HuH-7.5 (cell line): ENCODE measurements around the gene SMYD3.

Experiments
- DNase-seq: peaks from one replicate; pipeline ENCODE4 v3.0.0; 2011; ENCODE audit warnings: low spot score

The SMYD3 gene

DNA sequence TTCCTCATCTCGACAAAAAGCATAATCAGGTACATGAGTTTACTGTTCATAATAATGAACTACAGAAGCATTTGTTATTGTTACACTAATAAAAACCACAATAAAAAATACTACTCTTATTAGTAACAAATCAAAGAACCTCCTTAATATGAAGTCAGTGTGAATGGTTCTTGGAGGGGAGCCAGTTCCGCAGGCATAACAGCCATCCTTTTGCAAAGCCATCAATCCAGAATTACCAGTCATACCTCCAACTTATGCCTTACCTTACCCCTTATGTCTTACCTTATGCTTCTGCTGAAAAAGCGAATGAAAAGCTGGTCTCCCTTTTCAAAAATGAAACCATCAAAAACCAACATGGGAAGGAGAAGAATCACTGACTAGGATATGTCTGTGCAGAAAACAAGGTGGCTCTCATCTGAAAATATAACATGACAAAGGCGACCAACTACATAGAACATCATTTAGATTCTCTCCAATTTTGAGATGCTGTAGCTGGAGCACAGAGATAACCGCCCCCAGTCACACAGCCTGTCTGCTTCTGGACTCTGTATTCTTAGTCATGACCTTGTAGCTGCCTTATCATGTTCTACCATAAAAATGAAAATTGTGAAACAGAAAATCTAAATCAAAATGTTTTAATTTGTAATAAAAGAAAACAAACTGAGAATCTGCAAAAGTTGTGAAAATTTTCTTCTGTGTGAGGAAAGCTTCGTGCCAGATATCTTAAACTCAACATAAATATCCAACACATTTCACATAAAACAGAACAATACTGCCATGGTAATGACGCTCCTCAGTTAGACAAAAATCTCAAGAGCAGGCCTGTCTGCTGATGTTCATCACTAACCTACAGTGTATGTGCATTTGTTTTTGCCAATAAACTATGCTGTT is 438.2 kb downstream of the SMYD3 start:
- no peak for DNase-seq

DNA sequence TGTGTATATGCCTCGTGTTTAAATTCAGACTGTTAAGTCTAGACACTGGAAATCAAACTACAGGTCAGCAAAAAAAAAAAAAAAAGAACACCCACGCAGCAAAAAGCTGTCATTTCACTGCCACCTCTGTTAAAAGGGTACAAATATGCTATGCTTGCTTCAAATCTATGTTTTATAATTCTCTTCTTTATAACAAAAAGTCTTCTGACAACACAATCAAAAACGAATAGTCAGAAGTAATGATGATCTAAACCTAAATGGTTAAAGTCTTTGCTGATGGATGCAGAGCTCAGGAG is 438.9 kb downstream of the SMYD3 start:
- no peak for DNase-seq

DNA sequence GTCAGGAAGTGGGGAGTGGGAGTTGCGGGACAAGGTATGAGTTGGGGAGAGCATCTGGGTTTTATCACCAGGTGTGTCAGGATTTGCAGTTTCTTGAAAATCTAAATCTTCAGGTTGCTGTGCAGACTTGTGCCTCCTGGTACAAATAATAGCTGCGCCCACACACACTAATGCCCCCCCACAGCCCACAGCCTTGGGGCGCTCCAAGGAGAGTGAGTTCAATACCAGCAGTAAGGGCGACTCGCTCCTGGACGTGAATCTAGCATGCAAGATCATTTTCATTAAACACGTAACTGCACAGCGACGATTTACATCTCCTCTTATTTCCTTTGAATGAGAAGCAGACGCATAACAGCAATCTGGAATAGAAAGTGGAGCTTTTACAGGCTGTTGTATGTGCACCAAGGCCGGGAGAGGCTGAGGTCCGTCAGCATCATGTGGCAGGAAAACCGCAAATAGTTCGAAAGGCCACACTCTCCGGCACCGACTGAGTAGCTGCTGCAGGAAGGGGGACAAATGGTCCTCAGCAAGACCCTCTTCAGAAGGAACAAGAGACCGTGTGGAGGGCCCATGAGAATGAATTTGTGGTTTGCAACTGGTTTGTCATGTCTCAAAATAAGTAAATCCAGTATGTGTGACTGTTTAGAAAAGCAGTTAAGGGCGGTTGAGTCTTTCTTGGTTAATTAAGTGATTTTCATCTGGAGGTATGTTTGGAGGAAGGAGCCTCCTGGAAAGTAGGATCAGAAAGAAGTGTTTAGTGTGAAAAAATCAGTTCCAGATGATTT is 439.5 kb downstream of the SMYD3 start:
- no peak for DNase-seq

DNA sequence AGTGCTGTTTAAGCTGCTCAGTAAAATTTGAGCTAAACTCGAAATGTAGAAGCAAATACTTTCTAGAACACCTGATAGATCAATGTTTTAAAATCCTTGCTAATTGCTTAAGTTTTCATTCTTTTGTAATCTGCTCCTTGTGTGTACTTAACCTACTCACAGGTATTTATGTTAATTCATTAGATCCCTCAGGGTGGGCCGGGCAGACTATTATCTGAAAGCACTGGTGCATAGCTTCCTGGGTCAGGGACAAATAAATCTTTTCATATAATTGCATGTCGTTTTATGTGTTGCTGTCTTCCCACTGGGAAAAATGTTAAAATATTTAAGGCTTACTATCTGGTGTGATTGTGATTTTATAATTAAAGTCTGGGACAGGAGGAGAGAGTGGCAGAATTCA is 440.5 kb downstream of the SMYD3 start:
- no peak for DNase-seq

DNA sequence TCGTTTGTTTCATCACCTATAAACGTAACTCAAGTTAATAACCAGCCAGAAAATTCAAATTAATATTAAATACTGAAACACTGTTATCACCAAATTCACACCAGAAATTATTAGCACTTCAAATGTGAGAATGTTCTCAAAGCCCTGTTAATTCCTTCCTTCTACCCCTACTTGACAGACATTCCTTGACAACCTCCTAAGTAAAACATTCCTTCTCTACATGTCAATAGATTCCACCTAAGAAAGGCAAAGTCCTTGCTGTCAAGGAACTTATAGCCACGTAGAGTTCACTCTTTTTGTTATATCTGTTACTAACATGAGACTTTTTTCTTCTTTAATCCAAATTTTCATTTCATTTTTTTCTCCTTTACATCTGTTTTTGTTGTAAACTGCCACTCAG is 441.5 kb downstream of the SMYD3 start:
- DNase-seq: no peak

DNA sequence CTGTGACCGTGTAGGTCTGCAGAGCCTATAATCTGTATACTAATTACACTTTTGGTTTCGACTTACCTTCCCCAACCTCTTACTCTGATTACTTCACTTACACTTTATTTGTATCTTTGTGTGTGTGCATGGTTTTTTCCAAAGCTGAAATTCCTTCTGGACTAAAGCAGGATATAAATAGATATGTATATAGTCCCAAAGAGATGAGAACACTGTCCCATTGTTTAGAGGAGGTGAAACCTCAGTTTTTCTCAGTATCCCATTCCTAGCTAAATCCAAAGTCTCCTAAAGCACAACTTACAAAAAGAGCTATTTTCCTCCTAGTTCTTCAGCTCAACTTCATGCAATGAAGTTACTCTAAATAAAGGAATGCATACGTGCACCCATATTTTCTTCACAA is 442.2 kb downstream of the SMYD3 start:
- no peak for DNase-seq

DNA sequence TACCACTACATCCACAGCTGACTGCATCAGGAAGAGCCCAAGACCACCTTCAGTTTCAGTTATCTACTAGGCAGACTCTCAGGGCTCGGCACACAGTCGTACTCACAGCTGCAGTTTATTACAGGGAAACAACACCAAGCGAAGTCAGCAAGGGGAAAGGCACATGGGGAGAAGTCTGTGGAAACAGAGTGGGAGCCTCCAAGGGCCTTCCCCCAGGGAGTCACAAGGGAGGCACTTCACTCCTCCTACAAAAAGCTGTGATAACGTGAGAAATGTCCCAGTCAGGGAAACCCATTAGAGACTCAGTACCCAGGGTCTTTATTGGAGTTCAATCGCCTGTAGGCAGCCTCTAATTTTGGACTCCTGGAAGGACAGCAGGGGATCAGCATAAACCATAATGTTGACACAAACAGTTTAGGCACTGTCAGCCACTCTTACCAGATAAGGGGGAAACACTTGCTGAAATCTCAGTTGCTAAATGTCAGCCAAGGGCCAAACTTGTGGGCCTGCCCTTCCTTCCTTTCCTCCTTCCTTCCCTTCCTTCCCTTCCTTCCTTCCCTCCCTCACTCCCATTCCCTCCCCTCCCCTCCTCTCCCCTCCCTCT is 444.0 kb downstream of the SMYD3 start:
- DNase-seq: no peak

DNA sequence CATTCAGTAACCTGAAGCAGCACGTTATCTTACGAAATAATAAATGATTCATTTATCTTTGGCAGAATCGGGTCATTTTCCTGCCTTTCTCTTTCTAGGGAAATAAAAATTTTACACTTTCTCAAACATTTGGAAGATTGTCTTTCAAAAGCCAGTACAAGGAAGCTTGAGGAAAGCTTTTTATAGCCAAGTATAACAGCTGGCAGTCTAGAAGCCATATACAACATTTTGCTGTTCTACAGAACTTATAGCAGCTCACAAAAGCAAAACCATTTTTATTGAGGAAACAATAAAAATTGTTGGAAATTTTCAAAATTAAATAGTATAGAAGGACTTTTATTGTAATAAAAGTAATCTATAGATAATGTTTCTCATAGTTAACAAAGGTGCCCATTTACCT is 448.6 kb downstream of the SMYD3 start:
- no peak for DNase-seq

DNA sequence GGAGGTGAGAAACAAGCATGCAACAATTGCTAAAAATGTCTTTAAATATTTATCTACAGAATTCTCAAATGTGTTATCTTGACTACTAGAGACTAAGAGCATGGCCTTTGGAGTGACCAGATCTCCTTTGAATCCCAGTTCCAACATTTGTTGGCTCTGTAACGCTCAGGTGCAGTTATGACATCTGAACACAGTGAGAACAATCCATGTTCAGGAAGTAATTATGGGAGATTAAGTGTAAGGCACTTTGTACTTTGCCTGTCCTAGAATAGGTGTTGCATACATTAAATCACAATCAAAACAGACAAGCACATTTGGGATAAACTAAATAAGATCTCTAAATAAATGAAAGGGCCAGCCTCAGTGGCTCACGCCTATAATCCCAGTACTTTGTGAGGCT is 454.5 kb downstream of the SMYD3 start:
- no peak for DNase-seq

DNA sequence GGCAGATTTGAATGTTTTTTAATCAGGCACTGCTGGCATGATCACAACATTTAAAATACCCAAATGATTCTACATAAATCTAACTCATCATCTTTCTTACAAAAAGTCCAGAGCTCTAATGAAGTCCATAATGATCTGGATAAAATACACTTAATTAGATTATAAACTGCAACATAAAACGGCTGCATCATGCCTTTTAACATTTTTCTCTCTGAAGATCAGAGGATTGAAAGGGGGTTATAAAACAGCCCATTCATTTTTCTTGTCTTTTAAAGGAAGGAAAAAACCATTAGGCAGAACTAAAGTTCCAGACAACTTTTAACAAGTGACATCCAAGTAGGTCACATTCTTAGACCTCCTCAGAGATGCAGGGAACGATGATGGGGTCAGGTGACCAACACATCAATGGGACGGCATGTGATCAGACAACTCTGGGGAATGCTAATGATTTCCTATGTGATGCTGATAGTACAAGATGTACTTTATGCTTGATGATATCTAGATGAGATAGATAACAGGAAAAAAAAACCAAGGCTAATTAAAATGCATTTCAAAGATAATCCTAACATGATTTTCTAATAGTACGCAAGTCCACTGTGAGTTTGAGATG is 455.1 kb downstream of the SMYD3 start:
- DNase-seq: no peak

DNA sequence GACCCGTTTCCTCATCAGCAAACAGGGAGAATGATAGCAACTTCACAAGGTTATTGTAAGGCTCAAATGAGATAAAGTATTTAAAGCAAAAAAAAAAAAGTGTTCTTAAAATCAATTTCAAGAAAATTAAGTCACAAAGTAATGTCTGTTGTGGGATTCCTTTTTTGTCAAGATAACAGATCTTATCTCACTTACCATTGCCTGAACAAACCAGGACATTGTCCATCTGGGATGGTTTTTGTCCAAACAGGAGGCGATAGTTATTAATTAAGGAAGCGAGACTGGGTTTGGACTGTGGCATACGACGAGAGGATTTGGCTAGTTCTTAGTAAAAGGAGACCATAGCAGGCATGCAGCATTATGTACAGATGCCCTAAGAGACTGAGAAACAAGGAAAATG is 458.4 kb downstream of the SMYD3 start:
- DNase-seq: no peak

DNA sequence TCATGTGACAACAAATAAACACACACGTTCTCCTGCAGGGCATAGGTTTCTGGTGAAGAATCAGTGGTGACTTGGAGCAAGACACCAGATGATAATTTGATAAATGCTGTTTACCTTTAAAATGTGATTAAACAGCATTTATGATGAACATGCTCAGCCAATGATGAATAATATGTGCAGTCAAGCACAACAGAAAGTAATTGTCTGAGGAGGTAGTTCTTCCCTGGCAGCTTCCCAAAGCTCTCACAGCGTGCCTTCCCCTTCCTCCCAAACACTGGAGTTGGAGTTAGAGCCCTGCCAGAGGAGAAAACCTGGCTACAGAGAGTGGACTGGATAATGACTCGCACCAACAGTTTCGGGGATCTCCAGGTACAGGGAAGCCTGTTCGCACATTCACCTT is 463.5 kb downstream of the SMYD3 start:
- no peak for DNase-seq

DNA sequence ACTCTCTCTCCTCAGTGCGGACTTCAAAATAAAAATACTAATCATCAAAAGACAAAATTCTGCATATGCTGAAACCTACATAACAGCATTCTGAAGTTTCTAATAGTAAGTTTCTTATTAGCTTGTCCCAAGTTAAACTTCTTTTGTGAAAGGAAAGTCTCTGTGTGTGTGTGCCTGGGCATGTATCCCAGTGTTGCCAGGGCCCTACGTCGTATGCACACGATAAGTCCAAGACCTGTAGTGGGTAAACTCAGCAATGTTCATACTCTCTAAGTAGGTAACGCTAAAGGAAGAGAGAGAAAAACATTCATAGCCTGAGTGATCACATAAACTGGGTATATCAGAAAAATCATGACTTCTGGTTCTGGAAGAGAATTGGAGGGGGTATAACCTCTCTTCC is 465.7 kb downstream of the SMYD3 start:
- no peak for DNase-seq

DNA sequence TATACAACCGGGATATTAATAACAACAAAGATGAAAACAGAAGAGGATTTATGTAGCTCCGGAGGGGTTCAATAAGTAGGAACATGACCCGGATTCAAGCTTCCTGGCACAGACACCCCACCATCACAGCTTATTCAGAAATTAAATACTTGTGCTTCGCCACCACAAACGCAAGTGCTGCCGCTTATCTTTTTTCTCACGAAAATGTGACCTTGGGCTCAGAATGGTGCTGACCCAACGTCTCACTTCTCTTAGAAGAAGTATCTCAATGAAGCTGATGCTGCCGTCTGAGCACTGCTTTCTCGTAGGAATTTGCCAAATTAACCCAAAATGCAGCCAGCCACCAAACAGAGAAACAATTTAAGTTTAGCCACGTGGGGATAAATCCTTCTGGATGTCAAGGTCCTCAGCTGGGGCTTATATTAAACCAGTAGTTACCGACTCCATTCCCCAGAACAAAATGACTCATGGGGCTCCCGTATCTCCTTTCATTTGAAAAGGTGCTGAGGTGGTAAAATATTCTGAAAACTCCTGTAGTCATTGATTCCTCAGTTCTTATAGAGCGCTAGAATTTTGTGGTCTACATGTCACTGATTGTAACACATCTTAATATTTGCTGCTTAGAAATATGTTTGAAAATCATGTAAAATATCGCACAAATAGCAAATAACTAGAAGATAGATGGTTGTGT is 466.7 kb downstream of the SMYD3 start:
- no peak for DNase-seq

DNA sequence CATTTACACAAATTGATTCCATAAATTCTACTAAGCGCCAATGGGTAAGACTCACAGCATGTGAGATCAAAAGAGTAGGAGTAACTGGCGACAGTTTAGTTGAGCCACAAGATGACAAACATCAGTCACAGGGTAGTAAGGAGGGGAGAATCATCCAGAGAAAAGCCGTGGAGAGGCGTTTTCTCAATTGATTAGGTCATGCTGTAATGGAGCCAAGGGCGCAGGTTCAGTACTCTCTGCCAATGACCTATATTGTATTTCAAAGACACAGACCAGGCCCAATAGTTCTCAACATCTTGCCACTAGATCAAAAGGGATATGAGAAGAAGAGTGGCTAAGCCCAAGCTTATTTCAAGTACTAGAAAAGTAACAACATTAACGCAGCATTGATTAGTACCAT is 467.5 kb downstream of the SMYD3 start:
- DNase-seq: no peak

DNA sequence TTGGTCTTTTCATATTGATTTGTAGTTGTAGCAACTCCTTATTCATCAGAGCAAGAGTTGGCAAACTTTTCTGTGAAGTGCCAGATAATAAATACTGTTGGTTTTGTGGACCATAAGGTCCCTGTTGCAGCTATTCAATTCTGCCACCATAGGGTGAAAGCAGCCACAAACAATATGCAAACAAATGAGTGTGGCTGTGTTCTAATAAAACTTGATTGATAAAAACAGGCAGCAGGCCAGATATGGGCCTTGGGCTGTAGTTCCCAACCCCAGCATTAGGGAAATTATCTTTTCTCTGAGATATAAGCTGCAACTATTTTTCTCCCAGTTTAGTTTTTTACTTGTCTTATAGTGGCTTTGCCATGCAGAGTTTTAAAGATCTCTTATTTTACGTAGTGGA is 469.2 kb downstream of the SMYD3 start:
- DNase-seq: no peak

DNA sequence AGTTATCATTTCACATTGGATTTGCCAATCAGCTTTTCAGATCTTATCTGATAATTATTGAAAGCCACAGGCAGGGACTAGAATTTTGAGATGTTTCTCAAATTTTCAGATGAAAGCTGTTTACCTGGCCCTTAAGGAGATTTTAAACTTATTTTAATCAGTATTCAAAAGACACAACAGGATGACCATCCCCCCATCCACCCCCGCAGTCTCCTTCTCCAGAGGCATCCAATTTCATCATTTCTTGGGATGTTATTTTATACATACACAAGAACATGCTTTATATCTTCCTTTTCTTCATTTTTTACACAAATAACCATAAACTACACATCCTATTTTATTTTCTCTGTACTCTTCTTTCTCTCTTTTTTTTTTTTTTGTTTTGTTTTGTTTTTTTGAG is 470.9 kb downstream of the SMYD3 start:
- DNase-seq: no peak

DNA sequence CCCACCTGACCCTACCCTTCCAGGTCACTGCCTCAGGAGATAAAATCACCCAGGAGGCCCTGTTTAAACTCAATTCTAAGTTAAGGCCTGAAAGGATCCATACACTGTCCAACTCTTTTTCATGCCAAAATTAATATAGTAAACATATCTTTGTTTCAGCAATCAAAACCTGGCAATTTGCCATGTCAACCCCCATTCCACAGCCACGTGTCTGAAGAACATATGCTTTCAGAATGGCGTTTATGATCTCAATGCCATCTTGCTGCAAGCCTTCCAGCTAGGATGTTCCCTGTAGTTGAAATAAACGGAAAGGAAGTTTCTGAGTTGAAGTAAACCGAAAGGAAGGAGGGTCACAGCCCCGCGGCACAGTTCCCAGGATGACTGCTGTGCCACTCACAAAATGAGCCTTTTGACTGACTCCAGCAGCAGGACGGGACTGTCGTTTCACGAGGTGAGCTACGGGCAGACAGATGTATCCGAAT is 472.0 kb downstream of the SMYD3 start:
- no peak for DNase-seq

DNA sequence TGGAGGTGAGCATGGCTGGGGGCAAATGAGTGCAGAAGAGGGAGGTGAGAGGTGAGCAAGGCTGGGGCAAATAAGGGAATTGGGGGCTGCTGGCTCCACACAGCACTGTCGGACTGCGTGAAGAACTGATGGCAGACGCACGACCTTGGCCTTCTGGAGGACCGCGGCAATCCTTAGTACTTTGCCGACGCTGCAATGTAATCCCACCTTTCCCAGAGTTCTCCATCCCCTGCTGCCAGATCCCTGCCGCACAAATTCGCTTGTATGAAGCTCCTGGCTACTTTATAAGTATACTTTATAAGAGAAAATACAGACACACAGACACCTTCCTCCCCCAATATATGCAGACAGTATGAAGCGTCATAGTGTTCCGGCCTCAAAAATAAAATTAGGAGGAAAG is 472.4 kb downstream of the SMYD3 start:
- no peak for DNase-seq

DNA sequence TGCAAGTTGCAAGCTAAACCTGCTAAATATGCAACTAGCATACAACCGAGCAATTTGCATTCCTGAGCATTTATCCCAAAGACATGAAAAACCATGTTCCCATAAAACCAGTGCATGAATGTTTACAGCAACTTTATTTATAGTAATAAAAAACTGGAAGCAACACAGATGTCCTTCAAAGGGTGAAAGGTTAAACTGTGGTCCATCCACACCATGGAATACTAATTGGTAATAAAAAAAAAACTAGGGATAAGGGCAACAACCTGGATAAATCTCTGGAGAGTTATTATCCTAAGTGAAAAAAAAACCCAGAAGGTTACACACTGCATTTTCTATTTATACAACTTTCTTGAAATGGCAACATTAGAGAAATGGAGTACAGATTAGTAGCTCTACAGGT is 474.1 kb downstream of the SMYD3 start:
- DNase-seq: no peak

DNA sequence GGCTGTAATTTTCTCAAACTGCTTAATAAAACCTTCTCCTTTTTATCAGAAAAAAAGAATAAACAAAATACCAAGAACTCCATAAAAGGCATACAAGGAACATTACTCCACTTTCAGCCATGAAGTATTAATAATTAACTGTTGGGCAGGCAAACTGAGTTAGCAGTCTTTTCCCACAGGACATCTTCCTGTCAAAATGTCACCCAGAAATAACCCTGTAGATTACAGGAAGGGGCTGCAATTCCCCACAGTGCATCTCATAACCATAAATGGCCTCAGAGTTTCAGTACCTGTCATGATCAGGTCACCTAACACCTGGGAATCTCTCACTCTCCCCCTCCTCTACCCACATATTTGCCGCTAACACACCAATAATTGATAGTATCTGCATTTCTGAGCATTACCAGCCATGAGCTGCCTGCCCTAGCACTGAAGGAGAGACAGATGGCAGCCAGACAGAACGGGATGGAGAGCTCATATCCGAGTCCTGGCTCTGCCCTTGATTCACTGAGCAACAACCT is 475.0 kb downstream of the SMYD3 start:
- DNase-seq: no peak

DNA sequence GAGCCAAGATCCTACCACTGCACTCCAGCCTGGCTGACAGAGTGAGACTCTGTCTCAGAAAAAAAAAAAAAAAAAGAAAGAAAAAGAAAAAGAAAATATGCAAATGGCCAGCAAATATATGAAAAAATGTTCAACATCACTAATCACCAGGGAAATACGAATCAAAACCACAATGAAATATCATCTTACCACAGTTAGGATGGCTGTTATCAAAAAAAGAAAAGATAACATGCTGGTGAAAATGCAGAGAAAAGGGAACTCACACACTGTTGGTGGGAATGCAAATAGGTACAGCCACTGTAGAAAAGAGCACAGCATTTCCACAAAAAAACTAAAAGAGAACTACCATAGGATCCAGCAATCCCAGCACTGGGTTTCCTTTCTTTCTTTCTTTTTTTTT is 477.5 kb downstream of the SMYD3 start:
- DNase-seq: no peak
